ENCODE measurements around the gene GBE1. TPM values are rescaled to one million over a fixed set of nuclear protein-coding genes. Genes with fewer than 3 reads are reported as not detected.

The GBE1 gene
- total and polyA plus RNA-seq, 10 of the 15 experiments (the other 5 are each of a cell fraction or from before 2014, with no cell fraction given) = 21.4 to 62.2 (median 41.5) TPM

- TF ChIP-seq, protein P1, sequence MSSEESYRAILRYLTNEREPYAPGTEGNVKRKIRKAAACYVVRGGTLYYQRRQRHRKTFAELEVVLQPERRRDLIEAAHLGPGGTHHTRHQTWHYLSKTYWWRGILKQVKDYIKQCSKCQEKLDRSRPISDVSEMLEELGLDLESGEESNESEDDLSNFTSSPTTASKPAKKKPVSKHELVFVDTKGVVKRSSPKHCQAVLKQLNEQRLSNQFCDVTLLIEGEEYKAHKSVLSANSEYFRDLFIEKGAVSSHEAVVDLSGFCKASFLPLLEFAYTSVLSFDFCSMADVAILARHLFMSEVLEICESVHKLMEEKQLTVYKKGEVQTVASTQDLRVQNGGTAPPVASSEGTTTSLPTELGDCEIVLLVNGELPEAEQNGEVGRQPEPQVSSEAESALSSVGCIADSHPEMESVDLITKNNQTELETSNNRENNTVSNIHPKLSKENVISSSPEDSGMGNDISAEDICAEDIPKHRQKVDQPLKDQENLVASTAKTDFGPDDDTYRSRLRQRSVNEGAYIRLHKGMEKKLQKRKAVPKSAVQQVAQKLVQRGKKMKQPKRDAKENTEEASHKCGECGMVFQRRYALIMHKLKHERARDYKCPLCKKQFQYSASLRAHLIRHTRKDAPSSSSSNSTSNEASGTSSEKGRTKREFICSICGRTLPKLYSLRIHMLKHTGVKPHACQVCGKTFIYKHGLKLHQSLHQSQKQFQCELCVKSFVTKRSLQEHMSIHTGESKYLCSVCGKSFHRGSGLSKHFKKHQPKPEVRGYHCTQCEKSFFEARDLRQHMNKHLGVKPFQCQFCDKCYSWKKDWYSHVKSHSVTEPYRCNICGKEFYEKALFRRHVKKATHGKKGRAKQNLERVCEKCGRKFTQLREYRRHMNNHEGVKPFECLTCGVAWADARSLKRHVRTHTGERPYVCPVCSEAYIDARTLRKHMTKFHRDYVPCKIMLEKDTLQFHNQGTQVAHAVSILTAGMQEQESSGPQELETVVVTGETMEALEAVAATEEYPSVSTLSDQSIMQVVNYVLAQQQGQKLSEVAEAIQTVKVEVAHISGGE (CRISPR knock-in tag; IDR thresholded peaks at IDR 0.05) = no peak
- no peak for TF ChIP-seq RBBP5 (conservative IDR thresholded peaks at IDR 0.05)
- TF ChIP-seq MTA3 (IDR thresholded peaks at IDR 0.05; ENCODE audit: borderline replicate concordance, low read length) = peak; percentile 59; the same call in 1 of the 2 replicates
- TF ChIP-seq E4F1 (IDR thresholded peaks at IDR 0.05; ENCODE audit: borderline replicate concordance, partially characterized antibody) = no peak
- TF ChIP-seq SMAD1 (IDR thresholded peaks at IDR 0.05; ENCODE audit: low read depth, partially characterized antibody) = no peak
- no peak for TF ChIP-seq HDGF (IDR thresholded peaks at IDR 0.05)
- no peak for TF ChIP-seq STAT1 (conservative IDR thresholded peaks at IDR 0.05)
- TF ChIP-seq, protein P2, sequence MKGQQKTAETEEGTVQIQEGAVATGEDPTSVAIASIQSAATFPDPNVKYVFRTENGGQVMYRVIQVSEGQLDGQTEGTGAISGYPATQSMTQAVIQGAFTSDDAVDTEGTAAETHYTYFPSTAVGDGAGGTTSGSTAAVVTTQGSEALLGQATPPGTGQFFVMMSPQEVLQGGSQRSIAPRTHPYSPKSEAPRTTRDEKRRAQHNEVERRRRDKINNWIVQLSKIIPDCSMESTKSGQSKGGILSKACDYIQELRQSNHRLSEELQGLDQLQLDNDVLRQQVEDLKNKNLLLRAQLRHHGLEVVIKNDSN (IDR thresholded peaks at IDR 0.05; ENCODE audit: borderline replicate concordance, extremely low read length, insufficient read depth, low read depth, low read length) = no peak
- peak; percentile 31; the same call in 1 of the 2 replicates for TF ChIP-seq TCF12 (IDR thresholded peaks at IDR 0.05; ENCODE audit: low read depth, low read length)
- peak; percentile 95 for TF ChIP-seq NFIC (IDR thresholded peaks at IDR 0.05; ENCODE audit: low read depth, low read length)
- TF ChIP-seq LARP7 (IDR thresholded peaks at IDR 0.05) = no peak
- no peak for TF ChIP-seq CTCF (IDR thresholded peaks at IDR 0.05 in 2 of 3, conservative IDR thresholded peaks at IDR 0.05 in 1 of 3; ENCODE audit: control insufficient read depth in 2 of 3, extremely low read depth in 1 of 3, insufficient read depth in 1 of 3, low read depth in 3 of 3, low read length in 3 of 3)
- peak; percentile 31; the same call in 1 of the 2 replicates for TF ChIP-seq BCL11A (IDR thresholded peaks at IDR 0.05; ENCODE audit: low read depth, low read length)
- TF ChIP-seq HDAC6 (IDR thresholded peaks at IDR 0.05; ENCODE audit: unreplicated experiment) = no peak
- no peak for TF ChIP-seq CEBPB (IDR thresholded peaks at IDR 0.05; ENCODE audit: borderline replicate concordance in 1 of 2, low read depth in 2 of 2, low read length in 2 of 2)
- TF ChIP-seq NR2C2 (IDR thresholded peaks at IDR 0.05; ENCODE audit: borderline replicate concordance, control insufficient read depth, insufficient read length, low read depth) = no peak
- TF ChIP-seq NFXL1 (IDR thresholded peaks at IDR 0.05; ENCODE audit: borderline replicate concordance) = no peak
- no peak for TF ChIP-seq PAX8 (IDR thresholded peaks at IDR 0.05)
- no peak for TF ChIP-seq SUZ12 (IDR thresholded peaks at IDR 0.05; ENCODE audit: unreplicated experiment)
- peak; percentile 81 for TF ChIP-seq MEF2A (IDR thresholded peaks at IDR 0.05; ENCODE audit: insufficient read depth, low read depth, low read length)
- no peak for TF ChIP-seq IRF5 (IDR thresholded peaks at IDR 0.05; ENCODE audit: borderline replicate concordance)
These were observed 17.3 kb upstream of the GBE1 start (continued) for GRCh38 chr3:81778678-81779182.
